Caco-2 (cell line): Measurements from ENCODE around the gene GJA1. TPM values are rescaled to one million over a fixed set of nuclear protein-coding genes. Genes with fewer than 3 reads are reported as not detected.

Experiments used
- BruUV-seq: library from RNA; stranded (reverse); fragments of 400-500 nt; replicated peaks from 2 replicates; lab custom pipeline; 2021; lab: Mats Ljungman, UMichigan
- CTCF ChIA-PET: fragments of 300-600 bp; sonication (Branson Sonifier 250); formaldehyde crosslinking; loops from one replicate; lab custom pipeline; 2022; ENCODE audit warnings: antibody characterized with exemption; lab: Charles Lee
- POLR2A ChIA-PET: fragments of 300-600 bp; sonication (Branson Sonifier 250); formaldehyde crosslinking; loops from one replicate; lab custom pipeline; 2022; ENCODE audit warnings: antibody characterized with exemption; lab: Charles Lee
- DNase-seq, 2 experiments: peaks; one replicate each; pipeline versions ENCODE4 v3.0.0 to v3.0.0-alpha.2; 2020 to 2022
- H3K27me3 ChIP-seq: replicated peaks from 2 replicates; pipeline ENCODE4 v1.6.0; 2011; ENCODE audit warnings: low read length; ENCODE audit not compliant: control insufficient read depth, insufficient read depth
- H3K36me3 ChIP-seq: 2 replicates; pipeline ENCODE4 v1.5.1; 2011; ENCODE audit warnings: low read length; ENCODE audit not compliant: control insufficient read depth, insufficient read depth
- H3K4me1 ChIP-seq: fragments of 250-450 bp; sonication (Bioruptor Pico); 2 replicates; pipeline ENCODE4 v1.5.1; 2020; ENCODE audit warnings: mild to moderate bottlenecking
- H3K4me3 ChIP-seq: 2 replicates; pipeline ENCODE4 v1.5.1; 2011; ENCODE audit warnings: low read depth, mild to moderate bottlenecking, control low read depth, low read length
- H3K9me3 ChIP-seq: fragments of 250-450 bp; sonication (Bioruptor Pico); 2 replicates; pipeline ENCODE4 v1.5.1; 2020; ENCODE audit warnings: mild to moderate bottlenecking, moderate library complexity
- H3K27ac Mint-ChIP-seq: one replicate; pipeline ENCODE4 v1.8.0; 2022; ENCODE audit warnings: mixed read lengths; ENCODE audit not compliant: unreplicated experiment
- H3K27me3 Mint-ChIP-seq: one replicate; pipeline ENCODE4 v1.8.0; 2022; ENCODE audit warnings: mixed read lengths; ENCODE audit not compliant: insufficient read depth, unreplicated experiment
- H3K36me3 Mint-ChIP-seq: one replicate; pipeline ENCODE4 v1.8.0; 2022; ENCODE audit warnings: mild to moderate bottlenecking, mixed read lengths; ENCODE audit not compliant: insufficient read depth, unreplicated experiment
- H3K4me1 Mint-ChIP-seq: one replicate; pipeline ENCODE4 v1.8.0; 2022; ENCODE audit warnings: low read depth, mixed read lengths; ENCODE audit not compliant: unreplicated experiment
- H3K4me3 Mint-ChIP-seq: one replicate; pipeline ENCODE4 v1.8.0; 2022; ENCODE audit warnings: mild to moderate bottlenecking, moderate library complexity, mixed read lengths; ENCODE audit not compliant: unreplicated experiment
- H3K9me3 Mint-ChIP-seq: one replicate; pipeline ENCODE4 v1.8.0; 2022; ENCODE audit warnings: mixed read lengths; ENCODE audit not compliant: unreplicated experiment
- intact Hi-C: fragments of 100-400 bp; cut with micrococcal nuclease; formaldehyde crosslinking; loops from one replicate; pipeline ENCODE4 v1.10.0; 2022; ENCODE audit not compliant: unreplicated experiment
- total RNA-seq: library from RNA; stranded (reverse); gene quantifications from 2 replicates; pipeline ENCODE4 v1.2.3, GENCODE V29; 2022
- TF ChIP-seq, protein P1 (sequence below), 2 experiments: fragments of 200-600 bp in 1 of 2; IDR thresholded peaks; 1 replicate in 1 of 2; 2 replicates in 1 of 2; pipeline versions ENCODE4 v1.5.1 to v1.8.0; 2011 to 2022; ENCODE audit warnings: antibody characterized with exemption in 1 of 2, control low read depth in 1 of 2, inconsistent platforms in 1 of 2, low read depth in 1 of 2, low read length in 1 of 2, mild to moderate bottlenecking in 1 of 2, moderate library complexity in 1 of 2; ENCODE audit not compliant: insufficient read depth in 1 of 2, severe bottlenecking in 1 of 2, unreplicated experiment in 1 of 2

GJA1 gene
- total RNA-seq, 1 experiment from 2014 or later: 54.5 TPM

DNA sequence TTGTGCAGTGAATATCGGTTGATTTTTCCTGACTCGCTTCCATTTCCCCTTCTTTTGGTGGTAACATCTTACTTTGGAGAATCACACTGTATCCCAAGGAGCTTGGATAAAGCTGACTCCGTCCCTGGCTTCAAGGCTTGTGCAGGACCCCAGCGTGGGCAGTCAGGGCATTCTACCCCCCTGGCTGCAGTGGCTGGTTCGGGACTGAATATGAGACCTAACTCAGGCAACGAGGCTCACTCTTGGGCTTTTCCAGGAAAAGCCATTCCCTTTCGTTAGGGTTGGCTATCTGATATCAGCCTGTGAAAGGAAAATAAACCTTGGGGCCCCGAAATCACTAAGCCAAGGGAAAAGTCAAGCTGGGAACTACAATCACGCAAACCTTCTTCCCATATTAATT lies 30.1 kb upstream of the GJA1 start:
- Mint-ChIP-seq H3K27ac (no peak overlapping the region), H3K36me3 (no peaks in the 10 kb centered on the region), H3K27me3 (no peaks in the 10 kb centered on the region), H3K4me3 (no peak overlapping the region), H3K9me3 (no peaks in the 10 kb centered on the region), H3K4me1 (no peaks in the 10 kb centered on the region)
- TF ChIP-seq, protein P1, sequence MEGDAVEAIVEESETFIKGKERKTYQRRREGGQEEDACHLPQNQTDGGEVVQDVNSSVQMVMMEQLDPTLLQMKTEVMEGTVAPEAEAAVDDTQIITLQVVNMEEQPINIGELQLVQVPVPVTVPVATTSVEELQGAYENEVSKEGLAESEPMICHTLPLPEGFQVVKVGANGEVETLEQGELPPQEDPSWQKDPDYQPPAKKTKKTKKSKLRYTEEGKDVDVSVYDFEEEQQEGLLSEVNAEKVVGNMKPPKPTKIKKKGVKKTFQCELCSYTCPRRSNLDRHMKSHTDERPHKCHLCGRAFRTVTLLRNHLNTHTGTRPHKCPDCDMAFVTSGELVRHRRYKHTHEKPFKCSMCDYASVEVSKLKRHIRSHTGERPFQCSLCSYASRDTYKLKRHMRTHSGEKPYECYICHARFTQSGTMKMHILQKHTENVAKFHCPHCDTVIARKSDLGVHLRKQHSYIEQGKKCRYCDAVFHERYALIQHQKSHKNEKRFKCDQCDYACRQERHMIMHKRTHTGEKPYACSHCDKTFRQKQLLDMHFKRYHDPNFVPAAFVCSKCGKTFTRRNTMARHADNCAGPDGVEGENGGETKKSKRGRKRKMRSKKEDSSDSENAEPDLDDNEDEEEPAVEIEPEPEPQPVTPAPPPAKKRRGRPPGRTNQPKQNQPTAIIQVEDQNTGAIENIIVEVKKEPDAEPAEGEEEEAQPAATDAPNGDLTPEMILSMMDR (IDR thresholded peaks at IDR 0.05; ENCODE audit: insufficient read depth in 1 of 2, low read depth in 1 of 2, low read length in 1 of 2, severe bottlenecking in 1 of 2, unreplicated experiment in 1 of 2): no peak
- intact Hi-C loops: no loop called here
- Histone ChIP-seq H3K4me1 (peaks cover 13% of the 10 kb centered on the region), H3K36me3 (no peaks in the 10 kb centered on the region), H3K27me3 (no peaks in the 10 kb centered on the region), H3K9me3 (no peaks in the 10 kb centered on the region), H3K4me3 (no peak overlapping the region)
- BruUV-seq: no TSS peak
- POLR2A ChIA-PET: no interaction called here
- DNase-seq: no peak
- CTCF ChIA-PET: no interaction called here

DNA sequence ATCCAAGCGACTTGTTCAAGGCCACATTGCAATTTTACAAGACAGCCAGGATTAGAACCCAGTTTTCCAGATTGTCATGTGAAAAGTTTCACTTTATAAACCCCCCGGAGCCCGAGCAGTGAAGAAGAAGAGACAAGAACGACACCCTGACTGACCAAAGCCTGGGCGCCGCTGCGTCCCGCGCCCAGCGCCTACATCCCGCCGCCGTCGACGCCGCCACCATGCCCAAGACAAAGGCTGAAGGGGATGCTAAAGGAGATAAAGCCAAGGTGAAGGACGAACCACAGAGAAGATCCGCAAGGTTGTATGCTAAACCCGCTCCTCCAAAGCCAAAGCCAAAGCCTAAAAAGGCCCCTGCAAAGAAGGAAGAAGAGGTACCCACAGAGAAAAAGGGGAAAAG lies 27.1 kb upstream of the GJA1 start:
- Mint-ChIP-seq H3K27ac (no peak overlapping the region), H3K27me3 (no peaks in the 10 kb centered on the region), H3K36me3 (no peaks in the 10 kb centered on the region), H3K4me3 (no peak overlapping the region), H3K4me1 (no peaks in the 10 kb centered on the region), H3K9me3 (no peaks in the 10 kb centered on the region)
- Histone ChIP-seq H3K27me3 (no peaks in the 10 kb centered on the region), H3K36me3 (no peaks in the 10 kb centered on the region), H3K4me3 (no peak overlapping the region), H3K4me1 (peaks cover 8% of the 10 kb centered on the region), H3K9me3 (no peaks in the 10 kb centered on the region)
- DNase-seq: no peak
- POLR2A ChIA-PET: no interaction called here
- intact Hi-C loops: no loop called here
- CTCF ChIA-PET: no interaction called here
- no TSS peak for BruUV-seq
- TF ChIP-seq, protein P1 (IDR thresholded peaks at IDR 0.05; ENCODE audit: insufficient read depth in 1 of 2, low read depth in 1 of 2, low read length in 1 of 2, severe bottlenecking in 1 of 2, unreplicated experiment in 1 of 2): no peak

DNA sequence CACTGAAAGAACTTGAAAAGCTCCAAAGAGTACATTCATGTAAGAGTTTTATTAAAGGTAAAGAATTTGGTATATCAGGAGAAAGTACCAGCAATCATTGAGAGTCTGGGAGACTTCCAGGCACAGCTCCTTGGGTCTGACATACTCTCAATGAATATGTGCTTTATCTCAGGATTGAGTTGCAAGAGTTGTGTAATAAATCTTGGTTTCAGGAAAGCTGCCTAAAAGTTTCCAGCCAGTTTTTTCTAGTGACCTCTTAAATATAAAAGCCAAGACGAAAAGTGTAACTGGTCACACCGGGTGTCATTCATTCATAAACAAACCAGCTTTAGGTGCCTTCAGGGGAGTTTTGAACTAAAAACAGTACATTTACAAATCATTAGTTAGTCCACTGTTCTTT lies 21.6 kb upstream of the GJA1 start:
- intact Hi-C loops: no loop called here
- Histone ChIP-seq H3K4me1 (no peaks in the 10 kb centered on the region), H3K36me3 (no peaks in the 10 kb centered on the region), H3K4me3 (no peak overlapping the region), H3K9me3 (no peaks in the 10 kb centered on the region), H3K27me3 (no peaks in the 10 kb centered on the region)
- CTCF ChIA-PET: no interaction called here
- H3K4me3 Mint-ChIP-seq: no peak overlapping the region
- no peaks in the 10 kb centered on the region for H3K4me1 Mint-ChIP-seq
- H3K9me3 Mint-ChIP-seq: no peaks in the 10 kb centered on the region
- BruUV-seq: no TSS peak
- TF ChIP-seq, protein P1 (IDR thresholded peaks at IDR 0.05; ENCODE audit: insufficient read depth in 1 of 2, low read depth in 1 of 2, low read length in 1 of 2, severe bottlenecking in 1 of 2, unreplicated experiment in 1 of 2): no peak
- DNase-seq: no peak
- H3K27me3 Mint-ChIP-seq: no peaks in the 10 kb centered on the region
- no peaks in the 10 kb centered on the region for H3K36me3 Mint-ChIP-seq
- POLR2A ChIA-PET: no interaction called here
- no peak overlapping the region for H3K27ac Mint-ChIP-seq
